Measurements from ENCODE around the gene INPP4A. TPM values are rescaled to one million over a fixed set of nuclear protein-coding genes. Genes with fewer than 3 reads are reported as not detected.

Gene INPP4A
- total and polyA plus RNA-seq, 2 of the 13 experiments (the other 11 are each of a cell fraction or from before 2014, with no cell fraction given) = 10.1 to 10.9 TPM

DNA sequence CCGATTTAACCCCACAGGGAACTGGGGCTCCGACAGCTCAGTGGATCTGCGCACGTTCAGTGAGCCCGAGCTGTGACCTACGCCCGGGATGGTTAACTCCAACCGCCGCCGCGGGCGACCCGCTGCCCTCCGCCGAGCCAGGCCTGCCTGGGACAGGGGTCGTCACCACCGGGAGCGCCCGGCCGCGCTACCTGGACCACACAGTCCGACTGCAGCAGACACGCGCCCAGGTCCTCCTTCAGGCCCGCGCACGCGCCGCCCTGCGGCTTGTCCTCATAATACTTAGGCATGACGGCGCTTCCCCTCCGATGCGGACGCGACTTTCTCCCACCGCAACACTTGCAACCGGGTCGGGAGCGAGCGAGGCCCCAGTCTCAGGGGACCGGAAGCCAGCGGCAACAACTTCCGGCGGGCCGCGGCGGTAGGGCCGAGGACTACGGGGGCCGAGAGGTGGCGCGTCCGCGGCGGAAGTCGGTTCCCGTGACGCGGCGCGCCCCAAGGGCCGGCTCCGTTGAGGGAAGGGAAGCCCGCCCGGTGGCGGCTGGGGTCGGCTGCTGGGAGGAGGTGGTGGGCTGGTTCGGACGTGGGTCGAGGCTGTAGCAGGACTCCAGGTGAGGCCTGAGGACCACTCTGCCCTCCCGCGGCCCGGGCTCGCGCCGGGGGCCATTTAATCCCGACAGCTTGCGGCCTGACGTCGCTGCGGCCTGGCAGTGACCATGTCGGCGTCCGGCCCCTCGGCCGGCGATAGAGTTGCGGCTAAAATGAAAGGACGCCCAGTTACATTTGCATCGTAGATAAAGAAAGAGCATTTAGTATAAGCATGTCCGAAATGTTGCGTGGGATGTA is 163.7 kb downstream of the INPP4A start, which contains the start of the genes COA5 and UNC50 (continued):
- TF ChIP-seq, protein P1, sequence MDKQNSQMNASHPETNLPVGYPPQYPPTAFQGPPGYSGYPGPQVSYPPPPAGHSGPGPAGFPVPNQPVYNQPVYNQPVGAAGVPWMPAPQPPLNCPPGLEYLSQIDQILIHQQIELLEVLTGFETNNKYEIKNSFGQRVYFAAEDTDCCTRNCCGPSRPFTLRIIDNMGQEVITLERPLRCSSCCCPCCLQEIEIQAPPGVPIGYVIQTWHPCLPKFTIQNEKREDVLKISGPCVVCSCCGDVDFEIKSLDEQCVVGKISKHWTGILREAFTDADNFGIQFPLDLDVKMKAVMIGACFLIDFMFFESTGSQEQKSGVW (CRISPR knock-in tag; IDR thresholded peaks at IDR 0.05; ENCODE audit: borderline replicate concordance) = peak; percentile 70; the same call in 1 of the 2 replicates
- TF ChIP-seq ISX (CRISPR knock-in tag; conservative IDR thresholded peaks at IDR 0.05) = no peak
- TF ChIP-seq GFI1 (CRISPR knock-in tag; IDR thresholded peaks at IDR 0.05; ENCODE audit: borderline replicate concordance) = peak; percentile 85
- TF ChIP-seq ZNF563 (CRISPR knock-in tag; IDR thresholded peaks at IDR 0.05) = peak; percentile 97
- no peak for TF ChIP-seq NR2F1 (CRISPR knock-in tag; IDR thresholded peaks at IDR 0.05)
- TF ChIP-seq ZMAT3 (CRISPR knock-in tag; conservative IDR thresholded peaks at IDR 0.05) = no peak; the same call in 1 of the 2 replicates
- peak; percentile 91 for TF ChIP-seq ZBTB7A (CRISPR knock-in tag; IDR thresholded peaks at IDR 0.05)
- TF ChIP-seq SMC3 (IDR thresholded peaks at IDR 0.05; ENCODE audit: low read length) = no peak
- peak; percentile 24; the same call in 1 of the 2 replicates for TF ChIP-seq ZNF383 (CRISPR knock-in tag; IDR thresholded peaks at IDR 0.05; ENCODE audit: borderline replicate concordance)
- TF ChIP-seq POLR2G (IDR thresholded peaks at IDR 0.05; ENCODE audit: low read depth, low read length) = peak; percentile 97
- TF ChIP-seq TP53 (CRISPR knock-in tag; conservative IDR thresholded peaks at IDR 0.05) = peak; percentile 62; the same call in 1 of the 2 replicates
- no peak for TF ChIP-seq CC2D1A (CRISPR knock-in tag; IDR thresholded peaks at IDR 0.05)
- peak; percentile 92 for TF ChIP-seq ETV6 (CRISPR knock-in tag; conservative IDR thresholded peaks at IDR 0.05)
- TF ChIP-seq RAD21 (CRISPR knock-in tag; IDR thresholded peaks at IDR 0.05) = peak; percentile 52
- TF ChIP-seq, protein P2, sequence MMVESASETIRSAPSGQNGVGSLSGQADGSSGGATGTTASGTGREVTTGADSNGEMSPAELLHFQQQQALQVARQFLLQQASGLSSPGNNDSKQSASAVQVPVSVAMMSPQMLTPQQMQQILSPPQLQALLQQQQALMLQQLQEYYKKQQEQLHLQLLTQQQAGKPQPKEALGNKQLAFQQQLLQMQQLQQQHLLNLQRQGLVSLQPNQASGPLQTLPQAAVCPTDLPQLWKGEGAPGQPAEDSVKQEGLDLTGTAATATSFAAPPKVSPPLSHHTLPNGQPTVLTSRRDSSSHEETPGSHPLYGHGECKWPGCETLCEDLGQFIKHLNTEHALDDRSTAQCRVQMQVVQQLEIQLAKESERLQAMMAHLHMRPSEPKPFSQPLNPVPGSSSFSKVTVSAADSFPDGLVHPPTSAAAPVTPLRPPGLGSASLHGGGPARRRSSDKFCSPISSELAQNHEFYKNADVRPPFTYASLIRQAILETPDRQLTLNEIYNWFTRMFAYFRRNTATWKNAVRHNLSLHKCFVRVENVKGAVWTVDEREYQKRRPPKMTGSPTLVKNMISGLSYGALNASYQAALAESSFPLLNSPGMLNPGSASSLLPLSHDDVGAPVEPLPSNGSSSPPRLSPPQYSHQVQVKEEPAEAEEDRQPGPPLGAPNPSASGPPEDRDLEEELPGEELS (CRISPR knock-in tag; IDR thresholded peaks at IDR 0.05) = peak; percentile 67; the same call in 1 of the 2 replicates
- TF ChIP-seq RBM39 (IDR thresholded peaks at IDR 0.05; ENCODE audit: low read depth, low read length, poor library complexity, severe bottlenecking) = peak; percentile 95
- TF ChIP-seq, protein P3, sequence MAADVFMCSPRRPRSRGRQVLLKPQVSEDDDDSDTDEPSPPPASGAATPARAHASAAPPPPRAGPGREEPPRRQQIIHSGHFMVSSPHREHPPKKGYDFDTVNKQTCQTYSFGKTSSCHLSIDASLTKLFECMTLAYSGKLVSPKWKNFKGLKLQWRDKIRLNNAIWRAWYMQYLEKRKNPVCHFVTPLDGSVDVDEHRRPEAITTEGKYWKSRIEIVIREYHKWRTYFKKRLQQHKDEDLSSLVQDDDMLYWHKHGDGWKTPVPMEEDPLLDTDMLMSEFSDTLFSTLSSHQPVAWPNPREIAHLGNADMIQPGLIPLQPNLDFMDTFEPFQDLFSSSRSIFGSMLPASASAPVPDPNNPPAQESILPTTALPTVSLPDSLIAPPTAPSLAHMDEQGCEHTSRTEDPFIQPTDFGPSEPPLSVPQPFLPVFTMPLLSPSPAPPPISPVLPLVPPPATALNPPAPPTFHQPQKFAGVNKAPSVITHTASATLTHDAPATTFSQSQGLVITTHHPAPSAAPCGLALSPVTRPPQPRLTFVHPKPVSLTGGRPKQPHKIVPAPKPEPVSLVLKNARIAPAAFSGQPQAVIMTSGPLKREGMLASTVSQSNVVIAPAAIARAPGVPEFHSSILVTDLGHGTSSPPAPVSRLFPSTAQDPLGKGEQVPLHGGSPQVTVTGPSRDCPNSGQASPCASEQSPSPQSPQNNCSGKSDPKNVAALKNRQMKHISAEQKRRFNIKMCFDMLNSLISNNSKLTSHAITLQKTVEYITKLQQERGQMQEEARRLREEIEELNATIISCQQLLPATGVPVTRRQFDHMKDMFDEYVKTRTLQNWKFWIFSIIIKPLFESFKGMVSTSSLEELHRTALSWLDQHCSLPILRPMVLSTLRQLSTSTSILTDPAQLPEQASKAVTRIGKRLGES (CRISPR knock-in tag; IDR thresholded peaks at IDR 0.05; ENCODE audit: borderline replicate concordance) = no peak
- TF ChIP-seq, protein P4, sequence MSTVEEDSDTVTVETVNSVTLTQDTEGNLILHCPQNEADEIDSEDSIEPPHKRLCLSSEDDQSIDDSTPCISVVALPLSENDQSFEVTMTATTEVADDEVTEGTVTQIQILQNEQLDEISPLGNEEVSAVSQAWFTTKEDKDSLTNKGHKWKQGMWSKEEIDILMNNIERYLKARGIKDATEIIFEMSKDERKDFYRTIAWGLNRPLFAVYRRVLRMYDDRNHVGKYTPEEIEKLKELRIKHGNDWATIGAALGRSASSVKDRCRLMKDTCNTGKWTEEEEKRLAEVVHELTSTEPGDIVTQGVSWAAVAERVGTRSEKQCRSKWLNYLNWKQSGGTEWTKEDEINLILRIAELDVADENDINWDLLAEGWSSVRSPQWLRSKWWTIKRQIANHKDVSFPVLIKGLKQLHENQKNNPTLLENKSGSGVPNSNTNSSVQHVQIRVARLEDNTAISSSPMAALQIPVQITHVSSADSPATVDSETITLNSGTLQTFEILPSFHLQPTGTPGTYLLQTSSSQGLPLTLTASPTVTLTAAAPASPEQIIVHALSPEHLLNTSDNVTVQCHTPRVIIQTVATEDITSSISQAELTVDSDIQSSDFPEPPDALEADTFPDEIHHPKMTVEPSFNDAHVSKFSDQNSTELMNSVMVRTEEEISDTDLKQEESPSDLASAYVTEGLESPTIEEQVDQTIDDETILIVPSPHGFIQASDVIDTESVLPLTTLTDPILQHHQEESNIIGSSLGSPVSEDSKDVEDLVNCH (CRISPR knock-in tag; IDR thresholded peaks at IDR 0.05) = 0 out of 2 replicates have a peak, but pooled peaks have one; percentile 20
- TF ChIP-seq SRSF9 (IDR thresholded peaks at IDR 0.05; ENCODE audit: borderline replicate concordance, insufficient read depth, low read depth, low read length, poor library complexity, severe bottlenecking) = no peak
- 0 out of 2 replicates have a peak, but pooled peaks have one; percentile 20 for TF ChIP-seq FOXM1 (CRISPR knock-in tag; IDR thresholded peaks at IDR 0.05)
